ENCODE results near the gene PAF1.

Gene PAF1

GRCh38 chr19:39339674-39340073 is 51.2 kb downstream of the PAF1 start:
- no peak for DNase-seq (ENCODE audit: low read depth)
- H3K4me3 ChIP-seq (ENCODE audit: low read depth, low read length): no peak overlapping the region

- no peak overlapping the region for H3K4me3 ChIP-seq (ENCODE audit: low read depth, low read length)
- DNase-seq (ENCODE audit: low read depth): no peak
Observed at GRCh38 chr19:39336483-39336882, 54.4 kb downstream of the PAF1 start.

All from skeletal muscle cell (primary cell).